Measurements from ENCODE around the gene PCDH9.

- TF ChIP-seq YY1 (IDR thresholded peaks at IDR 0.05; ENCODE audit: insufficient read depth, insufficient read length) (no peak), ZNF274 (IDR thresholded peaks at IDR 0.05; ENCODE audit: low read depth, low read length) (no peak)
These were observed 45.3 kb upstream of the PCDH9 start for GRCh38 chr13:67275351-67275960.

Data from NT2/D1 (cell line).